Ectodermal cell (in vitro differentiated cells): ENCODE data around the gene BTBD10.

Source experiments
- H3K27ac ChIP-seq: 2 replicates; pipeline ENCODE4 v1.7.0; 2013; ENCODE audit warnings: mild to moderate bottlenecking, low read depth, low read length; ENCODE audit not compliant: insufficient read depth, poor library complexity, severe bottlenecking
- H3K27me3 ChIP-seq: 2 replicates; pipeline ENCODE4 v1.7.0; 2013; ENCODE audit warnings: mild to moderate bottlenecking, low read length; ENCODE audit not compliant: insufficient read depth, control insufficient read depth, poor library complexity, severe bottlenecking
- H3K36me3 ChIP-seq: one replicate; pipeline ENCODE4 v1.7.0; 2013; ENCODE audit warnings: low read length; ENCODE audit not compliant: control insufficient read depth, insufficient read depth
- H3K4me1 ChIP-seq: one replicate; pipeline ENCODE4 v1.7.0; 2013; ENCODE audit warnings: low read length; ENCODE audit not compliant: control insufficient read depth, insufficient read depth
- H3K4me3 ChIP-seq: 2 replicates; pipeline ENCODE4 v1.7.0; 2013; ENCODE audit warnings: low read depth, low read length, control low read depth; ENCODE audit not compliant: insufficient read depth
- H3K9me3 ChIP-seq: 2 replicates; pipeline ENCODE4 v1.7.0; 2013; ENCODE audit warnings: mild to moderate bottlenecking, low read length, moderate library complexity; ENCODE audit not compliant: control insufficient read depth
- WGBS, 2 experiments: methylation state at CpG; one replicate each; pipeline ENCODE4 v1.1.7; 2013; ENCODE audit warnings: missing lambda C conversion rate in 2 of 2; 5-methylcytosine and 5-hydroxymethylcytosine counted together

Gene BTBD10

DNA sequence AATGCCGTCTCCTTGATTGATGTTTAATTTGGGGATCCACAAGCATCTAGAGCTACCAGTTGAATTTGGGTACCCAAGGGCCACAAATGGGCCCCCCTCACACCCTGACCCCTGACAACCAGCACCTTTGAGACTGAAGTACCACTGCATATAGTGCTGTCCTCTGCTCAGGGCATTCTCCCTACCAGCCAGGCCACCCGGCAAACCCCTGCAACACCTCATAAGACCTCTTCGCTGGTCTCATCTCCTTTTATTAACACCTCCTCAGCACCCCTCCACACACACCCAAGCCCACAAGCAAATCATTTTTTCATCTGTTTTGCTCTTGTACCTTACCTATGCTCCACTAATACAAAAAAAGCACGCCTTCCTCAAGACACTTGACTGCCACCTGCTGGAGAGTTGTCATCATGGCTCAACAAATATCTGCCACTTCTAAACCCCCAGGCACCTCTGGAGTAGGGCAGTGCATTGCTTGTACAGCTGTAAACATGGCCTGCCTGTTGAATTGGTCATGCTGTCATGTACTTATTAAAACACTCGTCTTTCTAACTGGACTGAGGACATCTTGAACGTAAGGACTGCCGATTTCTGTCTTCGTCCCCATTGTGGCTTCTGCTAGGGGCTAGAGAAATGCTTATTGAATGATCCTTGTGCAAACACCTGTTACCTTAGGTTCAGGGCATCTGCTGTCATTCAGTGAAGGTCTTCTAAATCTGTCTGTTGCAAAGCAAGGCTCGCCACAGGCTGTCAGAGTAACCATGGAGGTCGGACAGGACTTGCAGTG, 118.9 kb downstream of the BTBD10 start:
- WGBS, 2 experiments: 69 to 70% methylated on average over 10 of the region's 10 CpGs
- Histone ChIP-seq H3K27me3 (no peaks in the 10 kb centered on the region), H3K27ac (no peak overlapping the region), H3K9me3 (no peaks in the 10 kb centered on the region), H3K4me3 (no peak overlapping the region), H3K4me1 (no peaks in the 10 kb centered on the region), H3K36me3 (no peaks in the 10 kb centered on the region)

DNA sequence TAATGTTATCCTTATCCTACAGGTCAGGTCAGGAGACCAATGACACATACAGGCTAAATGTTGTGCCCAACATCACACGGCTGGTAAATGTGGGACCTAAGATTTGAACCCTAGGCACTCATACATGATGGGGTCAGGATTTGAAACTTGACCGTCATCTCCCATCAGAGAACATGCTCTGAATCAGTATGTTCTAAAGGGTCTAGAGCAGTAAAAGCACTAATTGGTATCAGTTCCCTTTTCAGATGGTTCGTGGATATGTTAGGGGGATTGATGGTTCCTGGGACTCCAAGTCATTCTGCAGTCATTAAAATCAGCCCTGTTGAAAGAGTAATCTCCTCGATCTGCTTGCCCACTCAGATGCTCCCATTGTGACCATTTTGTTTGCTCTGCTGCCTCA, 120.0 kb downstream of the BTBD10 start:
- H3K36me3 ChIP-seq: no peaks in the 10 kb centered on the region
- WGBS, 2 experiments: 93% methylated on average over 4 of the region's 4 CpGs
- no peak overlapping the region for H3K27ac ChIP-seq
- no peaks in the 10 kb centered on the region for H3K27me3 ChIP-seq
- no peak overlapping the region for H3K4me3 ChIP-seq
- no peaks in the 10 kb centered on the region for H3K9me3 ChIP-seq
- H3K4me1 ChIP-seq: no peaks in the 10 kb centered on the region

DNA sequence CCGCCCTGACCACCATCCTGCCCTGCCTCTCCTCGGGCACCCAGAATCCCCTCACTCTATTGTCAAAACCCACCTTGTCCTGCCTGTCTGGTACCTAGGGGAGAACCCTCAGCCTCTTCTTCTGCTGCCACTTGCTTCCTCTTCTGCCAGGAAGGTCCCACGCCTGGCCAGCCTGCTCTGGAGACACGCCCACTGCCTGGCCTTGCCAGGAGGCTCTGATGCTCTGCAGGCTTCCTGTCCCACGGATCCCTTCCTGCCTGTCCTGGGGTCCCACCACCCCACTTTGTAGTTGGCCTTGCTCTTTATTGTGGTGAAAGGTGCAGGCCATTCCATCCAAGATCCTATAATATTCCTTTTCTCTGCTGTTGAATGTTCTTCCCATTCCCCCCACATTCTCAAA, 122.0 kb downstream of the BTBD10 start:
- Histone ChIP-seq H3K27ac (no peak overlapping the region), H3K36me3 (no peaks in the 10 kb centered on the region), H3K4me3 (no peak overlapping the region), H3K4me1 (no peaks in the 10 kb centered on the region), H3K27me3 (no peaks in the 10 kb centered on the region), H3K9me3 (no peaks in the 10 kb centered on the region)
- WGBS, 2 experiments: 80 to 82% methylated on average over 5 of the region's 5 CpGs

DNA sequence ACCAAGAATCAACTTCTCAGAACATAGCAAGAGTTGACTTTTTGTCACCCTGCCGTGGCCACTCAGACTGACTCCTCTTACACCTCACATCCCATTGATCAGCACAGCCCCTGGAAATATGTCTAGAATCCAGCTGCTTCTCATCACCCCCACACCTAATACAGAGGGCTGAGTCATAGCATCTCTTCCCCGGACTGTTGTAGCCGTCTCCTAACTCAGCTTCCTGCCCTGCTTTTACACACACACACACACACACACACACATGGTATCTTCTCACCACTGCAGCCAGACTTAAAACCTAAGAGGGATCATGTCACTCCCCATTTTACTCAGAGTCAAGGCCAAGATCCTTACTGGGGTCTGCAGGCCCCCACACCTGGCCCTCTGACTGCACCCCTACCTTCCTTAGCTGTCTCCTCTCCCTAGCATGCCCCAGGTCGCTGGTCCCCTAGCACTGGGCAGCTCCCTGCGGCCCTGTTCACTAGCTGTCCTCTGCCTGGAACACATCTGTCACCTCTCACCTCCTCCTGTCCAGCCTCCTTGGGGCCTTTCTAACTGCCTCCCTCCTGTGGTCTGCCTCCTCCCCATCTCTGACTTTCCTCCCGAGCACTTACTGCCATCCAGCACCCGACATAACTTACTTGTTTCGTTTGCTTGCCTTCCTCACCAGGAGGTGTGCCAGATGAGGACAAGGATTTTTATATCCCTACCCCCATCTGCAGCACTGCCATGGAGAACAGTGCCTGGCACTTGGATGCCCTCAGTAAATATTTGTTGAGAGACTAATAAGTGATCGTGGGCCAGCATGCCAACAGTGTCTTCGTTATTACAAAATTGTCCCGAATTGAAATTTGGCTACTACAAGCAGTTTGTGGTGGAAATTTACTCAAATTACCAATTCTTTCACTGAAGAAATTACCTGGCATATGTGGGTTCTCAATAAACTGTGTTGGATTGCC, 123.5 kb downstream of the BTBD10 start:
- 87 to 89% methylated on average over 11 of the region's 11 CpGs for WGBS, 2 experiments
- Histone ChIP-seq H3K27me3 (no peaks in the 10 kb centered on the region), H3K27ac (no peak overlapping the region), H3K36me3 (no peaks in the 10 kb centered on the region), H3K4me1 (no peaks in the 10 kb centered on the region), H3K4me3 (no peak overlapping the region), H3K9me3 (no peaks in the 10 kb centered on the region)

DNA sequence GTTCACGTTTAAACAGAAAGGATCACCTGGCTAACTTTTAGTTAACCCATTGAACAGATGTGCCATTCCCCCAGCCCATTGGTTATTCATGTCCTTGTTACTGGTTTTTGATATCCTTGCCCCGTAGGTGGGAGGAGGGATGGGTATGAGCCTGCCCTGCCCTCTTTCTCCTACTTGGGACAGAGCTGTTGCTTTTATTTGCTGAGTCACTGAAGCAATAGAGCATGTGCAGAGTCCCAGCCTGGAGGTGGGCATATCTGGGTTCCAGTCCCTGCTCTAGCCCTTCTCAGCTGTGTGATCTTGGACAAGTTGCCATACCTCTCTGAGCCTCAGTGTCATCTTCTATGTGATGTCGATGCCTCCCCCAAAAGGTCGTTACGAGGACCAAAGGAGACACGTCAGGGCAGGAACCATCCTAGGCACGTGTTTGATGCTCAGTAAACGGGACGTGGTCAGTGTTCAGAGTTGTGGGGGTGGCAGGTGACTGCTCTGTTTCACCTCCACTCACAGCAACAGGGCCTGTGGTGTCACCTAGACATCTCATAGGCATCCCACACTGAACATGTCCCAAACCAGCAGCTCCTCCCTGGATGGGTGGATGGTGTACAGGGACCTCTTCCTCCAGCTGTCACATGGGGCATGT, 124.5 kb downstream of the BTBD10 start:
- H3K4me3 ChIP-seq: no peak overlapping the region
- H3K27ac ChIP-seq: no peak overlapping the region
- H3K9me3 ChIP-seq: no peaks in the 10 kb centered on the region
- WGBS, 2 experiments: 91 to 94% methylated on average over 9 of the region's 9 CpGs
- no peaks in the 10 kb centered on the region for H3K27me3 ChIP-seq
- no peaks in the 10 kb centered on the region for H3K4me1 ChIP-seq
- H3K36me3 ChIP-seq: no peaks in the 10 kb centered on the region

DNA sequence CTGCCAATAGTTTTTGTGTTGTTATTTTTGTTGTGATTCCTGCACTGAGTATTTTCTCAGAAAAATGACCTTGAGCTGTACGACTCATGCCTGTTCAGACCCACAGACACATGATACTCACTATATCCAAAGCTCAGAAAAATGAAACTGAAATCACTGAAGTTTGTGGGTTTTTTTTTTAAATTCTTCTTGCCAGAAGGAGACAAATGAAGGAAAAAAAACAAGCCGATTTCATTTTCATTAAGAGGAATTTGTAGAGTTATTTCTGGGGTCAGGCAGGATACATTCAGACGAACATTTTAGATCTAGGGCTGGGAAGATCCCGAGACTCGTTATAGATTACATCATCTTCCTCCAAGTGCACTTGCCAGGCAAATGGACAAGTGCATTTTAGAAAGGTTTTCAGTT, 125.0 kb downstream of the BTBD10 start:
- Histone ChIP-seq H3K27ac (no peak overlapping the region), H3K4me3 (no peak overlapping the region), H3K36me3 (no peaks in the 10 kb centered on the region), H3K4me1 (no peaks in the 10 kb centered on the region), H3K9me3 (no peaks in the 10 kb centered on the region), H3K27me3 (no peaks in the 10 kb centered on the region)
- 87 to 93% methylated on average over 4 to 5 of the region's 5 CpGs for WGBS, 2 experiments
